Fibroblast of mammary gland (primary cell): ENCODE data around the gene CCNL2.

Experiments used
- DNase-seq: peaks from one replicate; pipeline ENCODE4 v3.0.0-alpha.2; 2010; ENCODE audit warnings: low read depth
- H3K4me3 ChIP-seq: 2 replicates; pipeline ENCODE4 v1.5.1; 2011; ENCODE audit warnings: low read depth, mild to moderate bottlenecking, low read length, moderate library complexity; ENCODE audit not compliant: control insufficient read depth
- CTCF ChIP-seq: conservative IDR thresholded peaks from 2 replicates; pipeline ENCODE4 v1.5.1; 2011; ENCODE audit warnings: low read depth, low read length, inconsistent platforms; ENCODE audit not compliant: control insufficient read depth, insufficient read depth

Gene CCNL2

GRCh38 chr1:1349256-1350012 lies 49.7 kb downstream of the CCNL2 start, which contains the start of gene DVL1:
Gene DVL1 (minus strand): TSS chr1:1349418. CDS start chr1:1349065, 353 bp downstream.
- peak; percentile 70 for DNase-seq
- TF ChIP-seq CTCF = peak; percentile 30
- H3K4me3 ChIP-seq = peak within 1 kb of the TSS; percentile 75

- peak overlapping the region; percentile 75 for H3K4me3 ChIP-seq
- peak; percentile 44 for DNase-seq
- TF ChIP-seq CTCF = no peak
Observed at GRCh38 chr1:1348420-1349255, 50.5 kb downstream of the CCNL2 start.

- DNase-seq = no peak
- H3K4me3 ChIP-seq = peak overlapping the region; percentile 75
- no peak for TF ChIP-seq CTCF
Observed at GRCh38 chr1:1347663-1348419, 51.3 kb downstream of the CCNL2 start.

- no peak for TF ChIP-seq CTCF
- peak overlapping the region; percentile 75 for H3K4me3 ChIP-seq
- DNase-seq = no peak
Observed at GRCh38 chr1:1347026-1347595, 52.0 kb downstream of the CCNL2 start.

- peak overlapping the region; percentile 1 for H3K4me3 ChIP-seq
- DNase-seq = no peak
- no peak for TF ChIP-seq CTCF
Observed at GRCh38 chr1:1346501-1346890, 52.6 kb downstream of the CCNL2 start.

- TF ChIP-seq CTCF = no peak
- H3K4me3 ChIP-seq = peak overlapping the region; percentile 1
- DNase-seq = no peak
Observed at GRCh38 chr1:1345860-1346500, 53.2 kb downstream of the CCNL2 start.
